RWPE2 (cell line): ENCODE results near the gene UBL4B.

ENCODE experiments used
- ATAC-seq: fragments of 200-7000 bp; cut with Tn5 transposase; 3 replicates; pipeline ENCODE4 v1.9.1; 2021; ENCODE audit warnings: low read depth
- DNase-seq: peaks from one replicate; pipeline ENCODE4 v3.0.0-alpha.2; 2020; ENCODE audit warnings: low spot score
- H3K27ac ChIP-seq: fragments of 450-650 bp; 2 replicates; pipeline ENCODE4 v1.5.1; 2017; ENCODE audit warnings: mild to moderate bottlenecking; ENCODE audit not compliant: poor library complexity, severe bottlenecking
- H3K27me3 ChIP-seq: fragments of 250-450 bp; sonication (Bioruptor Pico); 2 replicates; pipeline ENCODE4 v1.5.1; 2021; ENCODE audit warnings: mild to moderate bottlenecking, moderate library complexity; ENCODE audit not compliant: insufficient read depth, poor library complexity, severe bottlenecking
- H3K36me3 ChIP-seq: fragments of 250-450 bp; sonication (Bioruptor Pico); 2 replicates; pipeline ENCODE4 v1.5.1; 2020; ENCODE audit warnings: low read depth, mild to moderate bottlenecking, moderate library complexity
- H3K4me1 ChIP-seq: fragments of 250-450 bp; sonication (Bioruptor Pico); 2 replicates; pipeline ENCODE4 v1.5.1; 2021; ENCODE audit warnings: mild to moderate bottlenecking, moderate library complexity; ENCODE audit not compliant: insufficient read depth, poor library complexity, severe bottlenecking
- H3K4me3 ChIP-seq: fragments of 250-450 bp; sonication (Bioruptor Pico); 2 replicates; pipeline ENCODE4 v1.5.1; 2021; ENCODE audit warnings: mild to moderate bottlenecking, moderate library complexity; ENCODE audit not compliant: severe bottlenecking
- H3K9me3 ChIP-seq: fragments of 250-450 bp; sonication (Bioruptor Pico); 2 replicates; pipeline ENCODE4 v1.5.1; 2021; ENCODE audit warnings: mild to moderate bottlenecking, moderate library complexity; ENCODE audit not compliant: severe bottlenecking
- CTCF ChIP-seq: fragments of 450-650 bp; IDR thresholded peaks from one replicate; pipeline ENCODE4 v1.5.1; 2017; ENCODE audit warnings: mild to moderate bottlenecking, moderate library complexity; ENCODE audit not compliant: poor library complexity, severe bottlenecking

Gene UBL4B

GRCh38 chr1:110136911-110137310, 24.7 kb downstream of the UBL4B start:
- Histone ChIP-seq H3K4me3 (no peak overlapping the region), H3K36me3 (no peaks in the 10 kb centered on the region), H3K27me3 (peaks cover 46% of the 10 kb centered on the region), H3K9me3 (peaks cover 3% of the 10 kb centered on the region), H3K27ac (no peak overlapping the region), H3K4me1 (no peaks in the 10 kb centered on the region)
- no peak for TF ChIP-seq CTCF
- ATAC-seq (no peak), DNase-seq (no peak)

DNA sequence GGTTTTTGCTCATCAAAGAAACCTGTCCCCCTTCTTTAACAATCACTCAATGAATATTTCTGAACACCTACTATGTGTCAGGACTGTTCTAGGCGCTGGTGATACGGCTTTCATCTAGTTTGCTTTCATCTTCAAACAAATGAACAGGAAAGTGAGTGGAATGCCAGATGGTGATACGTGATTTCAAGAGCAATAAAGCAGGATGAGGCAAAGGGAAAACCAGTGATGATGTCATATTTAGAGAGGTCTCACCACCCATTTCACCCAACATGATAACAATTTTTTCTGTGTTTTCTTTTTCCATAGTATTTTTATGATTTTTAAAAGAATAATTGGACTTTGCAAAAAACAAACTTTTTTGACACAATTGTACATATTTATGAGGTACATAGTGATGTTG, 26.7 kb downstream of the UBL4B start:
- no peak for TF ChIP-seq CTCF
- H3K4me1 ChIP-seq = no peaks in the 10 kb centered on the region
- H3K27me3 ChIP-seq = peaks cover 53% of the 10 kb centered on the region
- H3K9me3 ChIP-seq = peaks cover 3% of the 10 kb centered on the region
- DNase-seq = no peak
- no peak for ATAC-seq
- H3K36me3 ChIP-seq = no peaks in the 10 kb centered on the region
- H3K4me3 ChIP-seq = no peak overlapping the region
- H3K27ac ChIP-seq = no peak overlapping the region

DNA sequence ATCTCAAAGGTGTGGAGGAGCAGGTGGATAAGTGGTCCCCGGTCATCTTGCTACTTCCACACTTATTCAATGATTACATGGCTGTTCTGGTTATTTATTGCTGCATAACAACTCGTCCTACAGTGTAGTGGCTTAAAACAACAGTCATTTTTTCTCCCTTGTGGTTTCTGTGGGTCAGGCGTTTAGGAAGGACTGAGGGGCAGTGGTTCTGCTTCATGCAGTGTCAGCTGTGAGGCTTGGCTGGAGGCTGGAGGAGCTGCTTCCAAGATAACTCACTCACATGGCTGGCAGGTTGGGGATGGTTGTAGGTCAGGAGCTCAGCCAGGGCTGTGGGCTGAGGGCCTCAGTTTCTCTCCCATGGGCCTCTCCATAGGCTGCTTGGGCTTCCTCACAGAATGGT, 32.1 kb downstream of the UBL4B start:
- H3K36me3 ChIP-seq = no peaks in the 10 kb centered on the region
- DNase-seq = no peak
- TF ChIP-seq CTCF = no peak
- H3K27me3 ChIP-seq = peaks cover 31% of the 10 kb centered on the region
- no peaks in the 10 kb centered on the region for H3K4me1 ChIP-seq
- no peak overlapping the region for H3K27ac ChIP-seq
- no peak for ATAC-seq
- no peak overlapping the region for H3K4me3 ChIP-seq
- H3K9me3 ChIP-seq = peaks cover 3% of the 10 kb centered on the region

GRCh38 chr1:110148961-110149360, 36.7 kb downstream of the UBL4B start:
- ATAC-seq = no peak
- H3K4me1 ChIP-seq = no peaks in the 10 kb centered on the region
- H3K36me3 ChIP-seq = no peaks in the 10 kb centered on the region
- H3K27ac ChIP-seq = no peak overlapping the region
- H3K4me3 ChIP-seq = no peak overlapping the region
- no peaks in the 10 kb centered on the region for H3K9me3 ChIP-seq
- DNase-seq = no peak
- TF ChIP-seq CTCF = peak; percentile 24
- H3K27me3 ChIP-seq = peaks cover 15% of the 10 kb centered on the region

DNA sequence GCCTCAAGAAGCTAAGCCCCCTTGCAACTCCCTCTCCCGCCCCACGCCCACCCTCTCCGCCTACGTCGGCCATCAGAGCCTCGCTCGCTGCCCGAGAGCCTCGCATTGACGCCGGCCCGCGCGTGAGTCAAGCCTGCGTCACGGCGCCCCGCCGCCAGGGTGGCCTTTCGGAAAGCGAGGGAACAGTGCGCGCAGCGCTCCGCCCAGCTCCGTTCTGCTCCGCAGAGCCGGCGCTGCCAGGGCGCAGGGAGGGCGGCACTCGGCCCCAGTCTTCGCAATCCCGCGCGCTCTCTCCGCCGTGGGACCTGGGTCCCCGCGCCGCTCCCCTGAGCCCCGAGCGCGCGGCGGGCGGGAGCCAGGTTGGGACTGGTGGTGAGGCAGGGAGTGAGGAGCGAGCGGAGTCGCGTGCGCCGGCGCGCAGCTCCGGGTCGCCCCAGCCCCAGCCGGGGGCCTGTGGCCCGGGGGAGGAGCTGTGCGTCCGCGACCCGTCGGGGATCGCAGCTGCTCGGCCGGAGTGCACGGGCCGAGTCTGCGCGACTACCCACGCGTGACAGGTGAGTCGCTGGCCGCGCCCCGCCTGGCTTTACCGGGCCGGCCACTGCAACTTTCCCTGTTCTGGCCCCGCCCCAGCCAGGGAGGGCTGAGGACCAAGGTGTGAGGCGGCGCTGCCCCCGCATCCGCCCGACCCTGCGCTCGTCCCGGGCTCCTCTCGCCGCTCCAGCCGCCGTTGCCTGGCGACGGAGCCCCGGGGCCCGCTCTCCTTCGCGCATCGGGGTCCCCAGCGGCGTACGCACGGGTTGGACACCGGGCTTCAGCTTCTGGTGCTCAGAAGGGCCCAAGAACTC, 38.3 kb downstream of the UBL4B start, which contains the start of gene SLC6A17:
Gene SLC6A17 (plus strand): TSS at position 165 of the 845 bp plus-strand sequence. CDS start 16,436 bp downstream, outside the sequence.
- peaks cover 18% of the 10 kb centered on the region for H3K27me3 ChIP-seq
- TF ChIP-seq CTCF = no peak
- DNase-seq = no peak

More for the DNA sequence above, 38.3 kb downstream of the UBL4B start, which contains the start of gene SLC6A17:
- Histone ChIP-seq H3K9me3 (no peaks in the 10 kb centered on the region), H3K4me1 (no peaks in the 10 kb centered on the region), H3K4me3 (peak within 1 kb of the TSS; percentile 35), H3K36me3 (no peaks in the 10 kb centered on the region), H3K27ac (no peak within 1 kb of the TSS)
- peak; percentile 93 for ATAC-seq
